ENCODE results near the gene OGFOD2. TPM values are rescaled to one million over a fixed set of nuclear protein-coding genes. Genes with fewer than 3 reads are reported as not detected.

The OGFOD2 gene
- total and polyA plus RNA-seq, 2 donors (not counting 1 experiment from before 2014, with no cell fraction given) = 26.7 to 99.3 TPM

- H3K4me2 ChIP-seq (replicated peaks; ENCODE audit: low read depth, low read length, poor library complexity, severe bottlenecking) = no peak overlapping the region
- no peak overlapping the region for H3K9ac ChIP-seq (ENCODE audit: low read length)
- H3K27me3 ChIP-seq (replicated peaks in 1 of 4; ENCODE audit: control extremely low read depth in 1 of 4, control insufficient read depth in 3 of 4, insufficient read depth in 4 of 4, low read length in 3 of 4) = no peaks in the 10 kb centered on the region
- peak overlapping the region; percentile 35 for H3K4me3 Mint-ChIP-seq
- CTCF ChIA-PET = no interaction called here
- no peak overlapping the region for H3K27ac Mint-ChIP-seq
- no peak overlapping the region for H2AFZ ChIP-seq (ENCODE audit: insufficient read depth, low read depth, low read length, poor library complexity, severe bottlenecking)
- no peak overlapping the region for H3K4me3 ChIP-seq (ENCODE audit: control extremely low read depth in 1 of 5, extremely low read depth in 1 of 5, insufficient read depth in 1 of 5, low read depth in 2 of 5, low read length in 4 of 5)
- DNase-seq (no peak), ATAC-seq (ENCODE audit: low read depth) (no peak)
- H3K4me1 Mint-ChIP-seq = peaks cover 6% of the 10 kb centered on the region
- no peaks in the 10 kb centered on the region for H3K36me3 ChIP-seq (replicated peaks in 1 of 2; ENCODE audit: control extremely low read depth in 1 of 2, control insufficient read depth in 1 of 2, extremely low read depth in 1 of 2, insufficient read depth in 2 of 2, low read length in 1 of 2)
- no peaks in the 10 kb centered on the region for H3K27me3 Mint-ChIP-seq
- H3K79me2 ChIP-seq (ENCODE audit: control insufficient read depth, insufficient read depth, low read length) = no peaks in the 10 kb centered on the region
- H3K9me3 Mint-ChIP-seq (ENCODE audit: insufficient read depth) = no peaks in the 10 kb centered on the region
- H3K4me1 ChIP-seq (ENCODE audit: control insufficient read depth in 2 of 2, insufficient read depth in 2 of 2, low read length in 2 of 2) = peaks cover 8 to 14% of the 10 kb centered on the region in 2 donors
- H4K20me1 ChIP-seq (ENCODE audit: control insufficient read depth, insufficient read depth, low read length, poor library complexity, severe bottlenecking) = no peaks in the 10 kb centered on the region
- POLR2A ChIA-PET = no interaction called here
- intact Hi-C loops (cut with micrococcal nuclease) = no loop called here
- TF ChIP-seq CTCF (IDR thresholded peaks at IDR 0.05) (no peak), EZH2 (IDR thresholded peaks at IDR 0.05; ENCODE audit: borderline replicate concordance, insufficient read depth, low read depth, low read length, poor library complexity, severe bottlenecking) (no peak)
- H3K27ac ChIP-seq (ENCODE audit: low read length in 2 of 2) = no peak overlapping the region
- no peaks in the 10 kb centered on the region for H3K9me3 ChIP-seq (ENCODE audit: control extremely low read depth in 1 of 3, control insufficient read depth in 2 of 3, insufficient read depth in 1 of 3, low read length in 2 of 3)
- 97% methylated on average over 19 of the region's 19 CpGs for WGBS (ENCODE audit: insufficient coverage)
Observed at GRCh38 chr12:122964439-122965257, 10.4 kb upstream of the OGFOD2 start.

GRCh38 chr12:122965321-122965751, 9.7 kb upstream of the OGFOD2 start:
- Histone ChIP-seq H3K27me3 (replicated peaks in 1 of 4; ENCODE audit: control extremely low read depth in 1 of 4, control insufficient read depth in 3 of 4, insufficient read depth in 4 of 4, low read length in 3 of 4) (no peaks in the 10 kb centered on the region), H3K9me3 (ENCODE audit: control extremely low read depth in 1 of 3, control insufficient read depth in 2 of 3, insufficient read depth in 1 of 3, low read length in 2 of 3) (no peaks in the 10 kb centered on the region), H3K4me3 (ENCODE audit: control extremely low read depth in 1 of 5, extremely low read depth in 1 of 5, insufficient read depth in 1 of 5, low read depth in 2 of 5, low read length in 4 of 5) (peak overlapping the region in 1 of 5 experiments; percentile 68), H2AFZ (ENCODE audit: insufficient read depth, low read depth, low read length, poor library complexity, severe bottlenecking) (no peak overlapping the region), H3K36me3 (replicated peaks in 1 of 2; ENCODE audit: control extremely low read depth in 1 of 2, control insufficient read depth in 1 of 2, extremely low read depth in 1 of 2, insufficient read depth in 2 of 2, low read length in 1 of 2) (no peaks in the 10 kb centered on the region), H3K9ac (ENCODE audit: low read length) (no peak overlapping the region), H3K4me2 (replicated peaks; ENCODE audit: low read depth, low read length, poor library complexity, severe bottlenecking) (peak overlapping the region; percentile 98), H4K20me1 (ENCODE audit: control insufficient read depth, insufficient read depth, low read length, poor library complexity, severe bottlenecking) (no peaks in the 10 kb centered on the region), H3K27ac (ENCODE audit: low read length in 2 of 2) (no peak overlapping the region), H3K4me1 (ENCODE audit: control insufficient read depth in 2 of 2, insufficient read depth in 2 of 2, low read length in 2 of 2) (peaks cover 8 to 14% of the 10 kb centered on the region in 2 donors), H3K79me2 (ENCODE audit: control insufficient read depth, insufficient read depth, low read length) (no peaks in the 10 kb centered on the region)
- H3K9me3 Mint-ChIP-seq (ENCODE audit: insufficient read depth) = no peaks in the 10 kb centered on the region
- DNase-seq (no peak), ATAC-seq (ENCODE audit: low read depth) (no peak)
- ChIA-PET POLR2A (interaction anchor here (1.2 kb wide), 1 partner anchor 15 kb away, joined by 3 read pairs; the partner anchor contains the start of gene ARL6IP4), CTCF (no interaction called here)
- peak overlapping the region; percentile 35 for H3K4me3 Mint-ChIP-seq
- peaks cover 6% of the 10 kb centered on the region for H3K4me1 Mint-ChIP-seq
- H3K27me3 Mint-ChIP-seq = no peaks in the 10 kb centered on the region
- WGBS (ENCODE audit: insufficient coverage) = 87% methylated on average over 9 of the region's 12 CpGs
- intact Hi-C loops (cut with micrococcal nuclease) = no loop called here
- TF ChIP-seq EZH2 (IDR thresholded peaks at IDR 0.05; ENCODE audit: borderline replicate concordance, insufficient read depth, low read depth, low read length, poor library complexity, severe bottlenecking) (no peak), CTCF (IDR thresholded peaks at IDR 0.05) (no peak)
- no peak overlapping the region for H3K27ac Mint-ChIP-seq
